SK-N-MC (cell line): ENCODE data around the gene ARRB2.

Source experiments
- EZH2 ChIP-seq: fragments of 200-600 bp; sonication (generic); IDR thresholded peaks from one replicate; pipeline ENCODE4 v1.6.1; 2017; ENCODE audit warnings: antibody characterized with exemption
- POLR2AphosphoS5 ChIP-seq: IDR thresholded peaks from 2 replicates; pipeline ENCODE4 v1.6.1; 2012; ENCODE audit warnings: mild to moderate bottlenecking, low read depth, low read length, borderline replicate concordance

DNA sequence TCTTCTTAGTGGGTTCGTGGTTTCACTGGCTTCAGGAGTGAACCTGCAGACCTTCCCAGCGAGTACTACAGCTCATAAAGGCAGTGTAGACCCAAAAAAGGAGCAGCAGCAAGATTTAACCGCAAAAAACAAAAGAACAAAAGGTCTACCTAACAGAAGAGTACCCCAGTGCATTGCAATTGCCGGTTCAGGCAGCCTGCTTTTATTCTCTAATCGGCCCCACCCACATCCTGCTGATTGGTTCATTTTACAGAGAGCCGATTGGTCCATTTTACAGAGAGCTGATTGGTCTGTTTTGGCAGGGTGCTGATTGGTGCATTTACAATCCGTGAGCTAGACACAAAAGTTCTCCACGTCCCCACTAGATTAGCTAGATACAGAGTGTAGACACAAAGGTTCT is 2.0 kb upstream of the ARRB2 start:
- TF ChIP-seq POLR2AphosphoS5 (no peak), EZH2 (no peak)
